ENCODE measurements around the gene NSG1.

DNA sequence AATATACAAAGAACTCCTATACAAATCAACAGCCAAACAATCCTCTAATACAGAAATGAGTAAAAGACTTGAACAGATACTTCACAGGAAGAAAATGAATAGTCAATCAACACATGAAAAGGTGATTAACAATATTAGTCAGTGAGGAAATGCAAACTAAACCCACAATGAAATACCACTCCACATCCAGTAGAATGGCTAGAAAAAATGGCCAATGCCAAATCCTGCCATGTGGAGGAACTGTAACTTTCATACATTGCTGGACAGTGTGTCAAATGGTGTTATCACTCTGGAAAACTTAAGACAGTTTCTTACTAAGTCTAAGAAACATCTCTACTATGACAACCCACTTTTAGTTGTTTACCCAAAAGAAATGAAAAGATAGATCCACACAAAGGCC, 59.5 kb downstream of the NSG1 start:
- TF ChIP-seq POLR2AphosphoS5 (IDR thresholded peaks at IDR 0.05; ENCODE audit: low read depth, low read length), result no peak
- no peak for TF ChIP-seq POLR2A (IDR thresholded peaks at IDR 0.05; ENCODE audit: low read depth, low read length)
- TF ChIP-seq TAF1 (IDR thresholded peaks at IDR 0.05; ENCODE audit: low read depth, low read length), result no peak
- no peak for TF ChIP-seq POU2F2 (IDR thresholded peaks at IDR 0.05; ENCODE audit: low read depth, low read length)
- TF ChIP-seq PAX5 (IDR thresholded peaks at IDR 0.05; ENCODE audit: insufficient read depth, low read length, severe bottlenecking), result no peak
- no peak for TF ChIP-seq SPI1 (IDR thresholded peaks at IDR 0.05; ENCODE audit: low read depth, low read length)

All from GM12891 (cell line).